Measurements from ENCODE around the gene GAMT.
A peak's percentile ranks its signal among the peaks of the same experiment; 100 is the strongest.

Gene GAMT

DNA sequence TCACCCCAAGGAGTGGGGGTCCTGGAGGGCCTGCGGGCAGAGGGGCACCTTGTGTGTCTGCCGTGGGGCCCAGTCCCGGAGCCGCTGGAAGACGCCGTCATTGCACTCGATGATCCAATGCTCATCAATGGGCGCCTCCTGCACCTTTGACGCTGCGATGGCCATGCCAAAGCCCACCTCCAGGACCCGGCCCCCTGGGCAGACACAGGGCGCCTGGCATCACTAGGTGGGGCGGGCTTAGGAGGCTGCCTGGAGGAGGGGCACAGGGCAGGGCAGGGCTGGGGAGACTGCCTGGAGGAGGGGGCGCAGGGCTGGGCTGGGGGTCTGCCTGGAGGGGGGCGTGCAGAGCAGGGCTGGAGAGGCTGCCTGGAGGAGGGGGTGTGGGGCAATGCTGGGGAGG, 1.6 kb downstream of the GAMT start:
- no peak for DNase-seq (ENCODE audit: low spot score)

DNA sequence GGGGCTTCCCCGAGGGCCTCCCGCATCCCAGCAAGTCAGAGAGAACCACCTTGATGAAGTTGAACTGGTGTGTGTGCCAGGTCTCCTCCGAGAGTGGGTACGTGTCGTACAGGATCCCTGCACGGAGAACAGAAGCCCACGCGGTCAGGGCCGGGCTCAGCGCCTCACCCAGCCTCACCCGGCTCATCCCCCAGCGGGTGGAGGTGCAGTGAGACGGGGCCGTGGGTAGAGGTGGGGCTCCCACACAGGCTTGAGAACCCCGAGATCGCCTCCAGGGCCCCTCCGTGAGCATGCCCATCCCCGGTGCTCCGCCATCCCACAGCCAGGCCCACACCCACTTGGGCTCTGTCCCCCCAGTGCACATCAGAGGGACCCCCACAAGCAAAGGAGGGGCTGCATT, 2.3 kb downstream of the GAMT start:
- no peak for DNase-seq (ENCODE audit: low spot score)

DNA sequence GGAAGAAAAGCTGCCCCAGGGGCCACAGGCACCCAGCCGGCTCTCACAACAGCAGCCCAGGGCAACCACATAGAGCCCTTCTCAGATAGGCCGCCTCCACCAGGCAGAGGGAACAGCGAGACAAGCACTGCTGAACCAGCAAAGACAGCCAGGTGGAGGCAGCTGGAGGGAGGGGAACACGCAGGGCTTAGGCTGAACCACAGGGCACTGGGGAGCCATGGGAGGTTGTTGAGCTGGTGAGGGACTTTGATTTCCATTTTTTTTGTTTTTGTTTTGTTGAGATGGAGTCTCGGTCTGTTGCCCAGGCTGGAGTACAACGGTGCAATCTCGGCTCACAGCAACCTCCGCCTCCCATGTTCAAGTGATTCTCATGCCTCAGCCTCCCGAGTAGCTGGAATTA, 3.5 kb downstream of the GAMT start:
- no peak for DNase-seq (ENCODE audit: low spot score)

DNA sequence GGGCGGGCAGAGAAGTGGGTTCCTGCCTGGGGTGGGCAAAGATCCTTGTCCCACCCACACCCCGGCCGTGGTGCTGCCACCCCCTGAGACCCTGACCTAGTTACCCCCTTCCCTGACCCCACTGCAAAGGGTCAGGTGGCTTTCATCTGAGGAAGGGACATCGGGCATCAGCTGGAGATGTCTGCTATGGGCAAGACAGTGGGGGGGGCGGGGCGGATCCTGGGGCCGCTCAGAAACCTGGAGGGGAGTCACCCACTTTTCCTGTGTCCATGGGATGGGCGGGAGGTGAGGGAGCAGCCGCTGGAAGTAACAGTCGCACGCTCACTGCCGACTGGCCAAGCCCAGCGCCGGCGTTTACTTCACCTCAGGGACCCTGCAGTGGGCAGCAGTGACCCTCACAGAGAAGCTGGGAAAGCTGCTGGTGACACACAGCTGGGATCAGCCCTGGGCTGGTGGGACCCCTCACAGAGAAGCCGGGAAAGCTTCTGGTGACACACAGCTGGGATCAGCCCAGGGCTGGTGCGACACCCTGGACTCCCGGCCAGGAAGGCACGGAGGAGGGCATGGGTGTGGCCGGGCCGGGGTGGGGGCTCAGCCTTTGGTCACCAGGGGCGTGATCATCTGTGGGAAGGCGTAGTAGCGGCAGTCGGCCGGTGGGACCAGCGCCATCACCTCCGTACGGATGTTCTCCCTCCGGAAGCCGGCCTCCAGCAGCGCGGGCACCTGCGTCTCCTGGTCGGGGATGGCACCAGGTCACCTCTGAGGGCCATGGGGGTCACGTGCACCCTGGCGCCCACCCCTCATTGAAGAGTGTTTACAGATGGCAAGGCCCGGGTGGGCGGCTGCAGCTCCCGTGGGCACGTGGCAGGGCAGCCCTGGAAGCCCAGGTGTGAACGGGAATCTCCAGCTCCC, 4.3 kb downstream of the GAMT start:
- no peak for DNase-seq (ENCODE audit: low spot score)

DNA sequence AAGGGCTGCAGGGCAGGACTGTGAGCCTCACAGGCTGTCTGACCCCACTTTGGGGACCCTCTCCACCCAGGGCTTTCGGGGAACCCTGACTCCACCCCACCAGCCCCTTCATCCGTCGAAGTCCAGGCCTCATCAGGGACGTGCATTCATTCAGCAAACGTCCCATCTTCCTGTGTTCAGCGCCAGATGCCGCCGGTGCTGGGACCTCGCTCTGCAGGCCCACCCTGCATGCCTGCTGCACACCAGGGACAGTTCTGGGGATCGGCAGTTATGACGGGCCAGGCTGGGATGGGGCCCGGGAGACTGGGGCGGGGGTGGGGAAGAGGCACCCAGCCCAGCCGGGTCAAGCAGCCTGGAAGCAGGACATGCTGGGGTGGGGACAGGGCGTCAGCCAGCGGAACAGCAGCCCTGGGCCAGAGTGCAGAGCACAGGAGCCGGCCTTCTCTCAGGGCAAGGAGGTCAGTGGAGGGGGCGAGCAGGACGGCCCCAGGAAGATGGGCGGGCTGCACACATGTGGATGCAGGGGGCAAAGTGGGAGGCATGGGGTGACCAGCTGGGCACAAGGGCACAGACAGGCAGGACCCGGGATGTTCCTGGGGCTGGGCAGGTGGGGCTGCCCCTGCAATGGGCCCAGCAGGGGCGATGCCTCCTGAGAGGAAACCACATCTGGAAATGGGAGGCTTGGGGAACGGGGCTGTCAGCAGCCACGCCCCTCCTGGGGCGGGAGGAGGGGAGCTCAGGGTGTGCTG, 5.1 kb downstream of the GAMT start:
- DNase-seq (ENCODE audit: low spot score): peak; percentile 32

DNA sequence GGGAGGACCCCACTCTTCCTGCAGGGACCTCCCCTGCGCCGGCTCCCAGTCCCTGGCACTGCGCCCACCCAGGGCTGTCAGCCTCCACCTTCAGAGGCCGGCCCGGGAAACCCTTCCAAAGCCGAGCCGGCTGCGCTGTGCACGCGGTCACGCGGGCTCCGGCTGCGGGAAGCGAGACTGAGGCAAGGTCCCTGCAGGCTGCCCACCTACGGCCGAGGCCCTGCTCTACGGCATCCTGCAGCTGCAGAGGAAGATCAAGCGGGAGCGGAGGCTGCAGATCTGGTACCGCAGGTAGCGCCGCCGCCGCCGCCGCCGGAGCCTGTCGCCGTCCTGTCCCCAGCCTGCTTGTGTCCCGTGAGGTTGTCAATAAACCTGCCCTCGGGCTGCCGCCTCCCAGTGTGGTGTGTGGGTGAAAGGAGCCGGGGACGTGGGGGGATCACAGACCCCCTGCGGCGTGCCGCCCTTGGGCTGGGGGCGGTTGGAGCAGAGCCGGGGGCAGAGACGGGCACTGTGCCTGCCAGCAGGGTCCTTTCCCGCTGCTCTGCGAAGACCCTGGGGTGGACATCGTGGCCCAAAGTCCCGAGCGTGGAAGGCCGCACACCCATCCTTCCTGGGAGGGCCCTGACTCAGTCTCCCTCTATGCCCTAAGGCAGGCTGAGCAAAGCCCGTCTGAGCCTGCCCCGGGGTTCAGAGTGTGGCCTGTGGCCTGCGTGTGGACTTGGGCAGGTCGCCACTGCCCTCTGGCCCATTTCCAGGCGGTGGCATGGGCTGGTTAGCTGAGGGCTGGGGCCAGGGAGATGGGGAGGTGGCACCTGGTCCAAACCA, 5.9 kb downstream of the GAMT start:
- DNase-seq (ENCODE audit: low spot score): no peak

DNA sequence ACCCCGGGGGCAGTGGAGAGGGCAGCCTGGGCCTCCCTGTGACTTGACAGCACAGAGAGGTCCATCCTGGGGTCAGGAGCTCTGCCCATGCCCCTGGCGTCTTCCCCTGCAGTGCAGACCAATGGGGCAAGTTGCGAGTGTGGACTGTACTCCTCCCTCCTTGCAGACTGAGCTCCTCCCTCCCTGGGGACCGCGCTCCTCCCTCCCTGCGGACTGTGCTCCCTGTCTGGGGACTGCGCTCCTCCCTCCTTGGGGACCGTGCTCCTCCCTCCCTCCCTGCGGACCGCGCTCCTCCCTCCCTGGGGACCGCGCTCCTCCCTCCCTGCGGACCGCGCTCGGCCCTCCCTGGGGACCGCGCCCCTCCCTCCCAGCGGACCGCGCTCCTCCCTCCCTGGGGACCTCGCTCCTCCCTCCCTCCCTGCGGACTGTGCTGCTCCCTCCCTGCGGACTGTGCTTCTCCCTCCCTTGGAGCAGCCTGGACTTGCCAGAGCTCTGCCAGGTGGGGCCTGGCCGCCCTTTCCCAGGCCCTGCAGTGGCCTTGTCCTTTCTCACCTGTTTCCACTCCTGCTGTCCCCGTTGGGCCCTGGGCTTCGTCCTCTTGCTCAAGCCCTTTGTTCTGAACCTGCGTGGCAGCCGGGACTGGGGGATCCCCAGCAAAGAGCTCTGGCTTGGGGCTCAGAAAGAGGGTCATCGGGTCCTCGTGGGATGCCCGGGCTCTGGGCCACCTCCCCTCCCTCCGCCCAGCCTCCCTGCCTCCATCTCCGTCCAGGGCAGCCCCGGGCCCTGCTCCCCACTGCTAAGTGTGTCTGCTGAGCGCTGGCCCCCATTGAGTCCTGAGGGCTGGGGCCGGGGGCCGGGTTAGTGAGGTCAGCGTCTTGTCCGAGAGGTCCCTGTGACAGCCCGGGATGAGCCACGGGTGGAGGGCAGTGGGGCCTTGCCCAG, 6.8 kb downstream of the GAMT start:
- DNase-seq (ENCODE audit: low spot score): no peak

DNA sequence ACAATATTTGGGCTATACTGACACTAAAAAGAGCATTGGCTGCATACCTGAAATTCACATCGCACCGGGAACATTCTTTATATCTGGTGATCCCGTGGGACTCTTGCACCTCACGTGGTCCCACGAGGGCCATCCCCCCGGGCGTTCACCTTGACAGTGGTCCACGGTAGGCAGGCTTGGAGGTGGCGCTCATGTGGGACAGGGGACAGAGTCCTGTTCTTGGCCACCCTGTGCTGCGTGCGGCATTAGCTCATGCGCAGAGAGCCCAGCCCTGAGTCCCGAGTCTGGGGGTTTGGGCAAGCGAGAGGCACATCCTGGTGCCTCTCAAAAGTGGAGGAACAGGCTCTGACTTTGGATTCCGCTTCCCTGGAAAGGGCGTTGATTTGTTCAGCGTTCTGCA, 7.5 kb downstream of the GAMT start:
- no peak for DNase-seq (ENCODE audit: low spot score)

DNA sequence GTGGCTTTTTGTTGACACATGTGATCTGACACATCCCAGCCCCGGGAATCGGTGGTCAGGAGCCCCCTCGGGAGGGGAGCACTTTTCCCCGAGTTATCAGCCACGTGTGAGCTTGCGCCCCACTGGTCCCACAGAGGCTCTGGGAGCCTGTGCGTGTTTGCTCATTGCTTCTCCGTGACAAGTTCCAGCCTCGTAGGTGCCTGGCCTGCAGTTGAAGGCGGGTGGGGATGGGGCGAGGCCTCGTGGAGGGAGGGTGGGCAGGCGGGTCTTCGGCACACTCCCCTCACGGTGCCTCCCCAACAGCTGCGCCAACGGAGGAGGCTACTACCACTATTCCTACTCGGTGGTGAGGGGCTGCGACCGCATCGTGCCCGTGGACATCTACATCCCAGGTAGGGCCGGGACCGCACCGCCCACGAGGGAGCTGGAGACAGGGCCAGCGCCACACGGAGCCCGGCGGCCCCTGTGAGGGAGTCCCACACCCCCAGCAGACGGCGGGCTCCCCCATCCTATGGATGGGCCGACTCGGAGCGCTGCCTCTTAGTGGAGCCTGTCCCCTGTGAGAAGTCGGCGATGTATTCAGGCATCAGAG, 8.3 kb downstream of the GAMT start:
- no peak for DNase-seq (ENCODE audit: low spot score)

DNA sequence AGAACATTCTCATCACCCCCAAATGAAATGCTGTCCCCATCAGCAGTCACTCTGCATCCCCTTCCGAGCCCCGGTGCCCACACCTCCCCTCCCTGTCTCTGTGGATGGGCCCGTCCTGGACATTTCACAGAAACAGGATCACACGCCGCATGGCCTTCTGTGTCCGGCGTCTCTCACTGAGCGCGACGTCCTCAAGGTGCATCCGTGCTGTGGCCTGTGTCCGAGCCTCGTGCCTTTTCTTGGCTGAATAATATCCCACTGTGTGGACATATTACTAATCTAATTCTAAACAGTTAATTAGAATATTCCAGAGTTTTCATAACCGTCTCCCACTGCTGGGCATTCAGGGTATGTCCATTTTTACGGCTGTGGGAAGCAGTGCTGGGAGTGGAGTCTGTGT, 8.9 kb downstream of the GAMT start:
- DNase-seq (ENCODE audit: low spot score): no peak

DNA sequence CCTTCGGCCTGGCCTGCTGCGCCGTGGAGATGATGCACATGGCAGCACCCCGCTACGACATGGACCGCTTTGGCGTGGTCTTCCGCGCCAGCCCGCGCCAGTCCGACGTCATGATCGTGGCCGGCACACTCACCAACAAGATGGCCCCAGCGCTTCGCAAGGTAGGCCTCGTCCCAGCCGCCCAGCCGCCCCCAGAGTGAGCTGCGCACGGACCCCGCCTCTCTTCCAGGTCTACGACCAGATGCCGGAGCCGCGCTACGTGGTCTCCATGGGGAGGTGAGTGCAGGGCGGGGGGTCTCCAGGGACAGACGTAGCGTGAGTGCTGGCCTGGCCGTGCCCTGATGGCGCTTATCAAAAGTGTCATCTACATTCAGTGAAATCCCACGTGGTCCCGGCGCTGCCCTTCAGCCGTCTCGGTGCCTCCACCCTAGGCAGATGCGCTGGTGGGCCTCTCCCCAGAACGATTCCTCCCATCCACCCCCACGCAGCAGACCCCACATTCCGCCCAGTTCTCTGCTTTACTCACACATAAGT, 10.4 kb downstream of the GAMT start:
- DNase-seq (ENCODE audit: low spot score): no peak

DNA sequence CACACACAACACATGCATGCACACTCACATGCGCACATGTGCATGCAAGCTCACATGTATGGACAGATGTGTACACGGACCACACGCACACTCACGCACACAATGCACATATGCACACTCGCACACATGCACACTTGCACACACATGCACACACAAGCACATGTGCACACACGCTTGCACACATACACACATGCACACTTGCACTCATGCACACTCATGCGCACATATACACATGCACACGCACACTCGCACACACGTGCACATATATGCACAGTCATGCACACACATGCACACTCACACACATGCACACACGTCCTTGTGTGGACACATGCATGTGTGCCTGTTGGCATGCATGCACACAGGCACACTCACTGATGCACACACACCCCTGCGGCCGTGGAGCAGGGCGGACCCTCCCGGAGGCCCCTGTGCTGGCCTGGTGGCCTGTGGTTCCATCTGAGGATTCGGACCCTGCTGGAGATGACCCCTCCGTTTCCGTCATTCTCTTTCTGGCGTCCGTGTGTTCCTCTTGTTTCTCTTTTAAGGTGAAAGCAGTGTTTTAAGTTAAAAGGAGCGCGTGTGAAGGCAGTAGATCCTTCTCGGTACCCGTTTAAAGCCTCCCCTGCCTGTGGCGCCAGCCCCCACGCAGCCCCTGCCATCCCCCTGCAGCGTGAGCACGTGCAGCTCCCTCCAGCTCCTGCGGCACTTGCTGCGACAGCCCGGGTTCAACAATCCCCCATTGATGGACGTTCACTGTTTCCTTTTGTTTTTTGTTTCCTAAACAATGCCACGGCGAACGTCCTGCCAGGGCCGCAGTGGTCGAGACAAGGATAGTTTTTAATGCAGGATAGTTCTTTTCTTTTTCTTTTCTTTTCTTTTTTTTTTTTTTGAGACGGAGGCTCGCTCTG, 12.1 kb downstream of the GAMT start:
- DNase-seq (ENCODE audit: low spot score): no peak

DNA sequence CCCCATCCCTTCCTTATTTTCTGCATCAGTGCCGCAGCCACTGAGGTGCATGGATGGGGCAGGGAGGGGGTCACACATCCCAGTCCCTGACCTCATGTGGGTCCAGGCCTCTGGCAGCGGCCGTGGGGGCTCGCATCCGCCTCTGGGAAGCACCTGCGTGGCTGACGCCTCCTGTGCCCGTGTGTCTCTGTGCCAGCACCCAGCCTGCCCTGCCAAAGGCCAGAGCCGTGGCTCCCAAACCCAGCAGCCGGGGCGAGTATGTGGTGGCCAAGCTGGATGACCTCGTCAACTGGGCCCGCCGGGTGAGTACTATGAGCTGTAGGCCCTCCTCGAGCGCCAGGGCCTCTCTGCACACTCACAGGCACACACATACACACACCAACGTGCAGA, 12.7 kb downstream of the GAMT start:
- DNase-seq (ENCODE audit: low spot score): no peak

DNA sequence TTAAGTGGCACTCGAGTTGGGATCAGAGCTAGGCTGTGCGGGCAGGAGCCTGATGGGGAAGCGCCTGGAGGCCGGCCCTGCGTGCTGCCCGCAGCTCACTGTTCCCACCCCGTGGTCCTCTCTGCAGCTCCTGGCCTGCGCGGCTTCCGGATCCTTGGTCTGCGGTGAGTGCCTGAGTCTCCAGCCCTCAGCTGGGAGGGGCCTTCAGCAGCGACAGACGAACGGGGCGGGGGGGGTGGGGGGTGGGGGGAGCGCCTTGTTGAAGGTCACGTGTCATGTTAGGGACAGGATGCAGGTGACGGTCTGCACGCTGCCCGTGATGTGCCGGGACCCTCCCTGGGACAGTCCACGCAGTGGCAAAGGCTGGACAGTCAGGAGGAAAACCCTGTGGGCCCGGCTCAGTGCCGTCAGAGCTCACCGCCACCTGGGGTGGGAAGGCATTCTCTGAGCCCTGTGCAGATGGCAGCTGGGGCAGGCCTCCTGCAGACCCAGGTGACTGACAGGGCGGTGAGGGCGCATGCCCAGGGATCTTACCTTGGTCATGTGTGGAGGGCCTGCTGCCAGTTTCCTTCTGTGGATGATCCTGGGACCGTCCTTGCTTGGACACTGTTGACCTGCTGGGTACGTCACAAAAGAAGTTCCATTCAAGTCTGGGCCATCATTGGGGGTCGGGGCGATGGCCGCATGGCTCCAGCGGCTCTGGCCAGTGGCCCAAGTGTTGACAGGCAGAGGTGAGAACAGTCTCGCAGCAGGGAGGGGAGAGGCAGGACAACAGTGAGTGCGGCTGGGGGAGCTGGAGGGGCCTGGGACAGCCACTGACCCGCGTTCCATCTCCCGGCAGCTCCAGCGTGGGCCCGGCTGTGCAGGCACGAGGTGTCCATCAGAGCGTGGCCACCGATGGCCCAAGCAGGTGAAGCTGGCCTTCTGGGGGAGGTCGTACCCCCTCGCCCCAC, 13.4 kb downstream of the GAMT start:
- no peak for DNase-seq (ENCODE audit: low spot score)

DNA sequence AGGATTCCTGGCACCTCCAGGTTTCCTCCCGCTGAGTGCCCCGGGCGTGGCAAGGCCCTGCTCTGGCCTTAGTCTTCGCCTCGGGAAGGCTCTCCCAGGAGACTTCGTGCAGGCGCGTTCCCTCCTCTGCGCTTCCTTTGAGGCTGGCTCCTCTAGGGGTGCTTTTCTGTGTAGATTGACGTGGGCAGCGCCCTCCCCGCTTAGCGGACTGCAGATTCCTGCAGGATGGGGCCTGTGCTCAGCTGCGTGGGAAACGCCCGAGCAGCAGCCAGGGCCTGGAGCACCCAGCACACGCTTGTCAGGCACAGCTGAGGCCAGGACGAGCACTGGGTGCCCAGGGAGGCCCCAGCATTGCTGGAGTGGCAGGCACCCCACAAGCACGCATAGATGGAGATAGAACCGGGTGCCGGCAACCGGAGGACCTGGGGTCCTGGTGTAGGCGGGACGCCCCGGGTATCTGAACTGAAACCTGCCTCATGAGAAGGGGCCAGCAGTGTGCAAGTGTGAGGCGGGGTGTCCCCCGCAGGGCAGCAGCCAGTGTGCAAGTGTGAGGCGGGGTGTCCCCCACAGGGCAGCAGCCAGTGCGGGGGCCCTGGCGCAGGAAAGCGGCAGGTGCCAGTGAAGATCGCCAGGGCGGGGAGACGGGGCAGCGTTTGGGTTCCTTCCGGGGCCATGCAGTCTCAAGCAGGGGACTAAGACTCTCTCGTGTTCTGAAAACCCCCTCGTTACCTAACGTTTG, 14.2 kb downstream of the GAMT start:
- no peak for DNase-seq (ENCODE audit: low spot score)

DNA sequence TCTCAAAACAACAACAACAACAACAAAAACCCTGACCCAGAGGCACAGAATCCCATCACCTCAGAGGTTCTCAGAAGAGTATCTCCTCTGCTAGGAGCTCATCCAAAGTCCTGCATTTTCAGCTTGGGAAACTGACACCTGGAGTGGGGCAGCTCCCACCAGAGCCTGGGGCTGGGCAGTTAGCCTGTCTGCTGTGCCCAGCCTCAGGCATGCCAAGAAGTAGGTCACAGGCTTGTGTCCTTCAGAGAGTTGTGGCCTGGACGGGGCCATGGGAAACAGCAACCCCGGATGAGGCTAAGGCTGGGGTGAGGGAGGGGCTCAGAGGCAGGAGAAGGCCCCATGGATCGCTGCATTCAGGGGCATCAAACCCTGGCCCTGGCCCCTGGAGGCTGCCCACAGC, 15.5 kb downstream of the GAMT start:
- DNase-seq (ENCODE audit: low spot score): no peak

DNA sequence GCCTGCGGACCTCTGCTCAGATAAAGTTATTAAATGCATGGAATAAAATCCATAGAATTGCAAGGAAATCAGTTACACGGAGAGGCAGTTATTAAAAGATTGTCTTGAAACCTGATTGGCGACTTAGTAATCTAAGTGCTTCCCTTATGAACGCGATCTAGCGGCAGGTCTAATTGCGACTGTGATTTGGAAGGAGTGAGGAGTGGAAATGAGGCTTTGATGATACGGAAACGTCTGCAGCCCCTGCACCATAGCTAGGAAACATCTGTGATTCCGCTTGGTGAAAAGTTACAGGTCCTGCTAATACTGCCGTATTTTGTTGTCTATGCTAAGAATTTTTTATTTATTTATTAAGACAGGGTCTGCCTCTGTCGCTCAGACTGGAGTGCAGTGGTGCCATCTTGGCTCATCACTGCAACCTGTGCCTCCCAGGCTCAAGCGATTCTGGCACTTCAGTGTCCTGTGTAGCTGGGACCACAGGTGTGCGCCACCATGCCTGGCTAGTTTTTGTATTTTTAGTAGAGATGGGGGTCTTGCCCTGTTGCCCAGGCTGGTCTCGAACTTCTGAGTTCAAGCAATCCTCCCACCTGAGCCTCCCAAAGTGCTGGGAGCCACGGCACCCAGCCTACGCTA, 16.7 kb downstream of the GAMT start:
- DNase-seq (ENCODE audit: low spot score): no peak

All from GM03348 (cell line).